PFSK-1 (cell line): Measurements from ENCODE around the gene CENPS.

ENCODE experiments used
- FOXP2 ChIP-seq: optimal IDR thresholded peaks from 2 replicates; pipeline ENCODE3; 2011; ENCODE audit warnings: borderline replicate concordance, control low read depth, inconsistent platforms; ENCODE audit not compliant: insufficient read depth; ENCODE audit errors: extremely low read length, extremely low read depth
- POLR2AphosphoS5 ChIP-seq: IDR thresholded peaks from 2 replicates; pipeline ENCODE4 v1.6.1; 2012; ENCODE audit warnings: low read depth, mild to moderate bottlenecking, control low read depth, low read length, moderate library complexity
- REST ChIP-seq, 2 experiments: IDR thresholded peaks; 2 replicates each; pipeline versions ENCODE4 v1.6.1 to v1.8.0; 2011 to 2012; ENCODE audit warnings: low read depth in 2 of 2, low read length in 2 of 2, control low read depth in 1 of 2, inconsistent platforms in 1 of 2, mild to moderate bottlenecking in 1 of 2, moderate library complexity in 1 of 2; ENCODE audit not compliant: insufficient read depth in 1 of 2
- SIN3A ChIP-seq: IDR thresholded peaks from 2 replicates; pipeline ENCODE4 v1.6.1; 2012; ENCODE audit warnings: mild to moderate bottlenecking, low read length, moderate library complexity, borderline replicate concordance; ENCODE audit not compliant: insufficient read depth
- TAF1 ChIP-seq: IDR thresholded peaks from 2 replicates; pipeline ENCODE4 v1.6.1; 2012; ENCODE audit warnings: low read length, control low read depth, borderline replicate concordance; ENCODE audit not compliant: insufficient read depth

CENPS gene

DNA sequence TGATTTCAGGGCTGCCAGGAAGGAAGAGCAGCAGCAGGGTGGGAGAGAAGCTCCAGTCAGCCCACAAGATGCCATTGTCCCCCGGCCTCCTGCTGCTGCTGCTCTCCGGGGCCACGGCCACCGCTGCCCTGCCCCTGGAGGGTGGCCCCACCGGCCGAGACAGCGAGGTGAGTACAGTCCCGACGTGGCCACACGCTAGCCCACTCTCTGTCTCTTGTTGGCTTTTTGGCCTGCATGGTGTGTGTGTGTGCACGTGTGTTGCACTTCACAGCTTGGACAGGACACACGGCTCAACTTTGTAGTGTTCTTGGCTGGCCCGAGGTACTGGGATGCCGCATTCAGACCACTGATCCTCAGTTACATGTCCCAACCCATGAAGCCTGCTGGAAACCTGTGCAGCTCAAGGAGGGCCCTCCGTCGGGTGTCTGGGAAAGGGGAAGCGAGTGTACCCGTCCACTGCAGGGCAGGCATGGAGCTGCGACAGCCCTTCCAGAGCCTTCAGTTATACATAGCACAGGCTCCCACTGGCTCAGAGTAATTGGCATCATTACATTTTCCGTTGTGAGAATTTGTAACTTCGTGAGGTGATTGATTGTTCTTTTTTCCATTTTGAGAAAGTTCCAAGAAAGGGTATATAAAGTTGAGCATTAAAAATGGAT, 20.1 kb downstream of the CENPS start:
- no peak for TF ChIP-seq REST (IDR thresholded peaks at IDR 0.05; ENCODE audit: insufficient read depth in 1 of 2, low read depth in 2 of 2, low read length in 2 of 2)
- TF ChIP-seq POLR2AphosphoS5, result no peak
- TF ChIP-seq SIN3A, result no peak
- no peak for TF ChIP-seq FOXP2
- no peak for TF ChIP-seq TAF1

DNA sequence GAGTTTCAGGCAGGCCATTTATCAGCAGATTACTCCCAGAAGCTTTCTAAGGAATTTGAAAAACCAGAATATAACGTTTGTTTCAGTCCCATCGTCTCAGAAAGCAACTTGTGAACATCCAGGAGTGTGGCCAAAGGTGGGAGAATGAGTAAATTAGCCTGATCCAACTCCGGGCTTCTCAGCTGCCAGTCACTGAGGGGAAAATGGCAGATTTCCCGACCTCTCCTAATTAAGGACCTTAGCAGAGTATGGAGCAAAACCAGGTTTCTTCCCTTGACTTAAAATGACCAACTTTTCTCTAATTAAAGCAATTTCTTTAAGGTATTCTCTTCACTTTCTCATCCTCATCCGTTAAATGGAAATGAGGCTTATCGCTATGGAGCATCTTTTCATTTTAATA, 20.6 kb downstream of the CENPS start:
- TF ChIP-seq SIN3A (no peak), TAF1 (no peak), FOXP2 (no peak), POLR2AphosphoS5 (no peak), REST (IDR thresholded peaks at IDR 0.05; ENCODE audit: insufficient read depth in 1 of 2, low read depth in 2 of 2, low read length in 2 of 2) (no peak)

DNA sequence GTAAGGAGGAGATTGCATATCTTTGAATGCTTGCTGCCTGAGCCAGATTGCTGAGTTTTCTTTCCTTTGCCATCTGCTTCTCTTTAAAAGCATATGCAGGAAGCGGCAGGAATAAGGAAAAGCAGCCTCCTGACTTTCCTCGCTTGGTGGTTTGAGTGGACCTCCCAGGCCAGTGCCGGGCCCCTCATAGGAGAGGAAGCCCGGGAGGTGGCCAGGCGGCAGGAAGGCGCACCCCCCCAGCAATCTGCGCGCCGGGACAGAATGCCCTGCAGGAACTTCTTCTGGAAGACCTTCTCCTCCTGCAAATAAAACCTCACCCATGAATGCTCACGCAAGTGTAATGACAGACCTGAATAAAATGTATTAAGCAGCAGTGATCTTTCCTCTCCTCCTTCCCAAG, 21.1 kb downstream of the CENPS start:
- TF ChIP-seq POLR2AphosphoS5 (no peak; the same call in 1 of the 2 replicates), SIN3A (no peak), FOXP2 (no peak), REST (IDR thresholded peaks at IDR 0.05; ENCODE audit: insufficient read depth in 1 of 2, low read depth in 2 of 2, low read length in 2 of 2) (no peak)

DNA sequence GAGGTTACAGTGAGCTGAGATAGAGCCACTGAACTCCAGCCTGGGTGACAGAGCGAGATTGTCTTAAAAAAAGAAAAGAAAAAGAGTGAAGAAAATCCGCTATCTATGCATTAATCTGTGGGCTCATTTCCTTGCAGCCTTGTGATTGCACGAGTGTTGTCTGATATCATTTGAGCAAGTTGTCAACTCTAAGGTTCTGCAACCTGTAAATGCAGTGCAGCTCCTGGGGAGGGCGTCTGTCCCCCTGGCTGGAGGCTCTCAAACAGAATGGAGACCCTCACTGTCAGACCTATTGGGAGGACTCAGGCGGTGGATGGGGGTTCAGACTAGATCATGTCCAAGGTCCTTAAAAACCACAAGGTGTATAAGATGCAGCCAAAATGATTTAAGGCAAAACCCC, 25.8 kb downstream of the CENPS start:
- TF ChIP-seq FOXP2, result no peak
- no peak for TF ChIP-seq POLR2AphosphoS5
- no peak for TF ChIP-seq SIN3A
- TF ChIP-seq TAF1, result no peak
- no peak for TF ChIP-seq REST (IDR thresholded peaks at IDR 0.05; ENCODE audit: insufficient read depth in 1 of 2, low read depth in 2 of 2, low read length in 2 of 2)

GRCh38 chr1:10456661-10457060, 26.4 kb downstream of the CENPS start:
- no peak for TF ChIP-seq REST (IDR thresholded peaks at IDR 0.05; ENCODE audit: insufficient read depth in 1 of 2, low read depth in 2 of 2, low read length in 2 of 2)
- no peak for TF ChIP-seq POLR2AphosphoS5
- no peak for TF ChIP-seq FOXP2
- TF ChIP-seq SIN3A, result no peak
- no peak for TF ChIP-seq TAF1
